Measurements from ENCODE around the gene GSTM1.

GRCh38 chr1:109653306-109653705, 34.3 kb upstream of the GSTM1 start:
- TF ChIP-seq POLR2A (IDR thresholded peaks at IDR 0.05; ENCODE audit: low read depth, low read length) (no peak), CTCF (IDR thresholded peaks at IDR 0.05; ENCODE audit: extremely low read depth in 1 of 2, insufficient read depth in 1 of 2, low read depth in 1 of 2, low read length in 2 of 2) (no peak), EZH2 (IDR thresholded peaks at IDR 0.05; ENCODE audit: borderline replicate concordance, low read depth, low read length, severe bottlenecking) (no peak), POLR2AphosphoS5 (IDR thresholded peaks at IDR 0.05; ENCODE audit: insufficient read depth, low read depth, low read length) (no peak), JUN (IDR thresholded peaks at IDR 0.05; ENCODE audit: borderline replicate concordance, insufficient read depth, insufficient read length, low read depth) (no peak), MYC (IDR thresholded peaks at IDR 0.05; ENCODE audit: low read depth, low read length) (no peak), MAX (IDR thresholded peaks at IDR 0.05; ENCODE audit: insufficient read depth, insufficient read length) (no peak), FOS (IDR thresholded peaks at IDR 0.05; ENCODE audit: borderline replicate concordance, insufficient read depth, low read length) (no peak)

Measured in endothelial cell of umbilical vein (primary cell).